K562 (cell line): ENCODE data around the gene AHI1. TPM values are rescaled to one million over a fixed set of nuclear protein-coding genes. Genes with fewer than 3 reads are reported as not detected.

Source experiments
- ATAC-seq: fragments of 200-7000 bp; cut with Tn5 transposase; 3 replicates; pipeline ENCODE4 v1.9.1; 2020; ENCODE audit warnings: moderate library complexity
- BruUV-seq: library from RNA; stranded (reverse); fragments of 400-500 nt; replicated peaks from 2 replicates; lab custom pipeline; 2021; lab: Mats Ljungman, UMichigan
- CTCF ChIA-PET: fragments of 300-600 bp; formaldehyde crosslinking; extraction: SDS; loops from one replicate; lab custom pipeline; 2021; ENCODE audit warnings: low intra/inter-chr PET ratio; lab: Yijun Ruan, JAX
- POLR2A ChIA-PET: fragments of 300-600, 350-650 bp; sonication (Branson Sonifier 250); formaldehyde crosslinking; extraction: SDS; loops from one replicate; lab custom pipeline; 2021; ENCODE audit warnings: antibody characterized with exemption, inconsistent platforms; lab: Yijun Ruan, JAX
- DNase-seq, 4 experiments: peaks; one replicate each; pipeline versions ENCODE4 v3.0.0 to v3.0.0-alpha.2; 2011 to 2018; ENCODE audit warnings: low spot score in 3 of 4, mixed read lengths in 3 of 4; ENCODE audit errors: extremely low read depth in 1 of 4
- FAIRE-seq: peaks from 2 replicates; lab custom pipeline; 2011; peaks lifted over from hg19 to GRCh38; lab: Jason Lieb, UNC
- H2AFZ ChIP-seq: 2 replicates; pipeline ENCODE4 v1.6.0; 2011; ENCODE audit warnings: low read depth, low read length, control low read depth, inconsistent platforms
- H3K27ac ChIP-seq: fragments of 200-600 bp; 3 replicates; pipeline ENCODE4 v1.8.0; 2011; ENCODE audit warnings: low read depth, mild to moderate bottlenecking, control low read depth, inconsistent platforms, low read length, moderate library complexity, mixed read lengths; ENCODE audit errors: extremely low read depth
- H3K27me3 ChIP-seq, 2 experiments: fragments of 300-600 bp in 1 of 2; 2 replicates in 1 of 2; 3 replicates in 1 of 2; pipeline versions ENCODE4 v1.6.0 to v1.8.0; 2011; ENCODE audit warnings: inconsistent platforms in 2 of 2, low read length in 2 of 2, mild to moderate bottlenecking in 1 of 2, mixed read lengths in 1 of 2, moderate library complexity in 1 of 2; ENCODE audit not compliant: control insufficient read depth in 2 of 2, insufficient read depth in 2 of 2
- H3K36me3 ChIP-seq: fragments of 300-600 bp; 3 replicates; pipeline ENCODE4 v1.8.0; 2011; ENCODE audit warnings: mild to moderate bottlenecking, low read length, inconsistent platforms; ENCODE audit not compliant: control insufficient read depth, insufficient read depth
- H3K4me1 ChIP-seq, 2 experiments: fragments of 200-600 bp in 1 of 2; replicated peaks in 1 of 2; 2 replicates in 1 of 2; 3 replicates in 1 of 2; pipeline versions ENCODE4 v1.5.1 to v1.8.0; 2011; ENCODE audit warnings: inconsistent platforms in 2 of 2, low read length in 2 of 2, mild to moderate bottlenecking in 1 of 2, mixed read lengths in 1 of 2, moderate library complexity in 1 of 2; ENCODE audit not compliant: control insufficient read depth in 2 of 2, insufficient read depth in 2 of 2
- H3K4me2 ChIP-seq: 2 replicates; pipeline ENCODE4 v1.6.1; 2011; ENCODE audit warnings: low read length, control low read depth, inconsistent platforms, mixed read lengths; ENCODE audit not compliant: insufficient read depth
- H3K4me3 ChIP-seq: fragments of 200-600 bp; sonication (generic), shearing (Covaris generic); 2 replicates; pipeline ENCODE4 v1.5.1; 2016; ENCODE audit warnings: control low read depth, inconsistent platforms
- H3K79me2 ChIP-seq: fragments of 200-600 bp; 3 replicates; pipeline ENCODE4 v1.8.0; 2011; ENCODE audit warnings: low read length, inconsistent platforms; ENCODE audit not compliant: control insufficient read depth, insufficient read depth
- H3K9ac ChIP-seq, 2 experiments: 2 replicates each; pipeline versions ENCODE4 v1.6.0 to v1.6.1; 2011; ENCODE audit warnings: low read depth in 2 of 2, low read length in 2 of 2, control low read depth in 1 of 2, inconsistent platforms in 1 of 2, mild to moderate bottlenecking in 1 of 2, mixed read lengths in 1 of 2; ENCODE audit not compliant: insufficient read depth in 1 of 2
- H3K9me1 ChIP-seq: one replicate; pipeline ENCODE4 v1.6.0; 2011; ENCODE audit warnings: inconsistent platforms, mild to moderate bottlenecking, low read length, moderate library complexity; ENCODE audit not compliant: control insufficient read depth, insufficient read depth
- H3K9me3 ChIP-seq: replicated peaks from 2 replicates; pipeline ENCODE4 v1.5.1; 2011; ENCODE audit warnings: low read depth, low read length, inconsistent platforms; ENCODE audit not compliant: control insufficient read depth, insufficient read depth
- H4K20me1 ChIP-seq: replicated peaks from 2 replicates; pipeline ENCODE4 v1.6.1; 2011; ENCODE audit warnings: low read length, inconsistent platforms, mixed read lengths; ENCODE audit not compliant: control insufficient read depth, insufficient read depth
- ARID2 ChIP-seq: fragments of 450-650 bp; IDR thresholded peaks from 2 replicates; pipeline ENCODE4 v1.6.1; 2017; ENCODE audit warnings: antibody characterized with exemption, mild to moderate bottlenecking
- BCOR ChIP-seq: fragments of 450-650 bp; IDR thresholded peaks from 2 replicates; pipeline ENCODE4 v1.6.1; 2016
- CCNT2 ChIP-seq: IDR thresholded peaks from 2 replicates; pipeline ENCODE4 v1.6.1; 2011; ENCODE audit warnings: borderline replicate concordance, low read depth, mild to moderate bottlenecking, moderate library complexity, mixed read lengths, low read length; ENCODE audit not compliant: insufficient read length; ENCODE audit errors: extremely low read depth
- CHD1 ChIP-seq: fragments of 200-600 bp; sonication (generic); IDR thresholded peaks from one replicate; pipeline ENCODE4 v1.6.1; 2012; ENCODE audit warnings: mild to moderate bottlenecking, moderate library complexity, low read length, inconsistent platforms
- HDAC3 ChIP-seq: fragments of 450-650 bp; IDR thresholded peaks from 2 replicates; pipeline ENCODE4 v1.6.1; 2018; ENCODE audit warnings: borderline replicate concordance, mild to moderate bottlenecking, moderate library complexity; ENCODE audit not compliant: partially characterized antibody
- HSF4 ChIP-seq: fragments of 250-450 bp; sonication (Bioruptor Pico); IDR thresholded peaks from 2 replicates; pipeline ENCODE4 v2.1.2; 2022; ENCODE audit warnings: mild to moderate bottlenecking, moderate library complexity, borderline replicate concordance
- KHSRP ChIP-seq: fragments of 450-650 bp; IDR thresholded peaks from 2 replicates; pipeline ENCODE4 v1.6.1; 2017
- KLF1 ChIP-seq: fragments of 450-650 bp; IDR thresholded peaks from 2 replicates; pipeline ENCODE4 v1.6.1; 2016; ENCODE audit warnings: missing genetic modification characterization, missing compliant biosample characterization
- NCOA2 ChIP-seq, 2 experiments: fragments of 450-650 bp; IDR thresholded peaks; 2 replicates each; pipeline ENCODE4 v1.6.1; 2018; ENCODE audit warnings: mild to moderate bottlenecking in 2 of 2, moderate library complexity in 1 of 2; ENCODE audit not compliant: partially characterized antibody in 2 of 2
- NFXL1 ChIP-seq: fragments of 450-650 bp; formaldehyde crosslinking; IDR thresholded peaks from 2 replicates; pipeline ENCODE4 v1.4.0; 2021; ENCODE audit warnings: mild to moderate bottlenecking
- POLR2B ChIP-seq: fragments of 450-650 bp; IDR thresholded peaks from 2 replicates; pipeline ENCODE4 v1.6.1; 2018; ENCODE audit warnings: low read depth; ENCODE audit not compliant: partially characterized antibody
- RBM14 ChIP-seq: fragments of 200-400 bp; formaldehyde crosslinking; IDR thresholded peaks from 2 replicates; pipeline ENCODE4 v1.6.1; 2018; ENCODE audit warnings: low read depth, mild to moderate bottlenecking, low read length, moderate library complexity, borderline replicate concordance; ENCODE audit not compliant: insufficient read depth
- RBM25 ChIP-seq: fragments of 200-400 bp; formaldehyde crosslinking; IDR thresholded peaks from 2 replicates; pipeline ENCODE4 v1.6.1; 2018; ENCODE audit warnings: low read length, low read depth, moderate library complexity; ENCODE audit not compliant: severe bottlenecking
- RBM39 ChIP-seq: fragments of 200-400 bp; formaldehyde crosslinking; optimal IDR thresholded peaks from 2 replicates; pipeline ENCODE3; 2018; ENCODE audit warnings: low read depth, low read length
- RNF2 ChIP-seq: sonication (generic); IDR thresholded peaks from 2 replicates; pipeline ENCODE4 v1.6.1; 2016
- RUNX1 ChIP-seq: sonication (generic); IDR thresholded peaks from 2 replicates; pipeline ENCODE4 v1.6.1; 2016; ENCODE audit warnings: antibody characterized with exemption, low read depth
- SOX6 ChIP-seq: fragments of 450-650 bp; IDR thresholded peaks from 2 replicates; pipeline ENCODE4 v1.6.1; 2014; ENCODE audit warnings: mild to moderate bottlenecking
- TBL1XR1 ChIP-seq, 2 experiments: IDR thresholded peaks; 2 replicates each; pipeline ENCODE4 v1.6.1; 2012; ENCODE audit warnings: improper control_type of control experiment in 2 of 2, low read length in 2 of 2, mild to moderate bottlenecking in 1 of 2
- TFAP4 ChIP-seq: sonication (generic); formaldehyde crosslinking; IDR thresholded peaks from 2 replicates; pipeline ENCODE4 v1.8.0; 2022; ENCODE audit warnings: missing genetic modification reagents, mild to moderate bottlenecking, moderate library complexity, borderline replicate concordance
- ZBED1 ChIP-seq: IDR thresholded peaks from 2 replicates; pipeline ENCODE4 v1.6.1; 2014
- WGBS: fragments of 100-300 bp; shearing (Covaris generic); methylation state at CpG from one replicate; pipeline ENCODE4 v1.1.6; 2016; ENCODE audit warnings: low coverage, mixed read lengths; ENCODE audit not compliant: insufficient coverage; ENCODE audit errors: missing lambda C conversion rate; 5-methylcytosine and 5-hydroxymethylcytosine counted together
- in situ Hi-C: fragments of 300-500 bp; cut with MboI; formaldehyde crosslinking; loops from 4 replicates; pipeline ENCODE4 v1.15.0; 2018; ENCODE audit warnings: inconsistent platforms, mixed read lengths
- intact Hi-C: fragments of 100-400 bp; cut with micrococcal nuclease; formaldehyde crosslinking; loops from 2 replicates; pipeline ENCODE4 v1.14.2; 2022
- polyA plus RNA-seq, 8 experiments: library from polyadenylated mRNA; depleted of rRNA in 4 of 8; stranded (reverse) in 5 of 8; unstranded in 3 of 8; fragments of >200 nt; fragmentation: Nextera tagmentation in 2 of 8; fragmentation: Illumina TruSeq in 1 of 8; extraction: Ambion mirVana in 2 of 8; extraction: Trizol in 1 of 8; gene quantifications; 2 replicates each; pipeline versions ENCODE4 v1.2.1 to v1.2.3, GENCODE V29; 2011 to 2014; ENCODE audit warnings: inconsistent platforms in 1 of 8, missing spikeins in 1 of 8
- total RNA-seq, 7 experiments: library from RNA; depleted of rRNA in 6 of 7; stranded (reverse); fragments of >200 nt in 6 of 7; fragmentation: Illumina TruSeq in 2 of 7; extraction: Trizol in 2 of 7; gene quantifications; 2 replicates each; pipeline versions ENCODE4 v1.2.1 to v1.2.3, GENCODE V29; 2011 to 2021; ENCODE audit warnings: low replicate concordance in 1 of 7
- TF ChIP-seq, protein P1 (sequence below): sonication (generic); formaldehyde crosslinking; IDR thresholded peaks from 2 replicates; pipeline ENCODE4 v1.8.1; 2023; ENCODE audit warnings: mild to moderate bottlenecking, missing genetic modification reagents

Gene AHI1
- total and polyA plus RNA-seq, 9 of the 15 experiments (the other 6 are each of a cell fraction or from before 2014, with no cell fraction given), result 24.7 to 54.9 (median 32.2) TPM

GRCh38 chr6:135320721-135321621 lies 176.6 kb downstream of the AHI1 start:
- POLR2A ChIA-PET, result interaction anchor here (0.6 to 1.6 kb wide), 7 partner anchors 8 to 724 kb away, joined by 3 to 5 read pairs (median 3); partner anchors contain the start of gene MYB
- Histone ChIP-seq H3K79me2 (no peaks in the 10 kb centered on the region; the same call in 2 of the 3 replicates), H3K9me3 (no peaks in the 10 kb centered on the region), H3K36me3 (no peaks in the 10 kb centered on the region; the same call in 2 of the 3 replicates), H2AFZ (peak overlapping the region; percentile 12; the same call in 1 of the 2 replicates), H3K27ac (peak overlapping the region; percentile 91), H3K9ac (peak overlapping the region in 1 of 2 experiments; percentile 70; a peak in 2 of 4 replicates), H3K9me1 (no peaks in the 10 kb centered on the region), H3K4me3 (no peak overlapping the region), H3K4me1 (peaks cover 31 to 68% of the 10 kb centered on the region in 2 experiments), H3K4me2 (peak overlapping the region; percentile 33), H3K27me3 (no peaks in the 10 kb centered on the region), H4K20me1 (no peaks in the 10 kb centered on the region)
- FAIRE-seq, result peak; percentile 94
- CTCF ChIA-PET, result no interaction called here
- BruUV-seq, result no TSS peak
- peak; percentile 79 for ATAC-seq
- intact Hi-C loops (loop anchor here (5.0 to 10.0 kb wide), 5 partner anchors 64 to 269 kb away; partner anchors contain the start of gene HBS1L), in situ Hi-C loops (no loop called here)
- peak; percentile 46 to 97 (median 68) for DNase-seq
- WGBS, result 3% methylated on average over 8 of the region's 8 CpGs
- TF ChIP-seq RBM14 (no peak), ZBED1 (0 out of 2 replicates have a peak, but pooled peaks have one; percentile 29), HDAC3 (peak; percentile 71), HSF4 (CRISPR knock-in tag) (0 out of 2 replicates have a peak, but pooled peaks have one; percentile 12), TBL1XR1 (IDR thresholded peaks at IDR 0.05; ENCODE audit: low read length in 2 of 2) (peak in 1 of 2 experiments; percentile 61; a peak in 1 of 4 replicates), NCOA2 (IDR thresholded peaks at IDR 0.05; ENCODE audit: partially characterized antibody in 2 of 2) (peak in 1 of 2 experiments; percentile 23), KLF1 (tag) (no peak), CCNT2 (peak; percentile 73), KHSRP (peak; percentile 26; the same call in 1 of the 2 replicates), RUNX1 (no peak), TFAP4 (CRISPR knock-in tag) (peak; percentile 25; the same call in 1 of the 2 replicates), RBM39 (no peak), RNF2 (peak; percentile 90), ARID2 (peak; percentile 41; the same call in 1 of the 2 replicates), SOX6 (peak; percentile 84), CHD1 (peak; percentile 43), BCOR (peak; percentile 82), NFXL1 (CRISPR knock-in tag) (no peak), RBM25 (peak; percentile 18), POLR2B (no peak)
- TF ChIP-seq, protein P1, sequence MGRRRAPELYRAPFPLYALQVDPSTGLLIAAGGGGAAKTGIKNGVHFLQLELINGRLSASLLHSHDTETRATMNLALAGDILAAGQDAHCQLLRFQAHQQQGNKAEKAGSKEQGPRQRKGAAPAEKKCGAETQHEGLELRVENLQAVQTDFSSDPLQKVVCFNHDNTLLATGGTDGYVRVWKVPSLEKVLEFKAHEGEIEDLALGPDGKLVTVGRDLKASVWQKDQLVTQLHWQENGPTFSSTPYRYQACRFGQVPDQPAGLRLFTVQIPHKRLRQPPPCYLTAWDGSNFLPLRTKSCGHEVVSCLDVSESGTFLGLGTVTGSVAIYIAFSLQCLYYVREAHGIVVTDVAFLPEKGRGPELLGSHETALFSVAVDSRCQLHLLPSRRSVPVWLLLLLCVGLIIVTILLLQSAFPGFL (CRISPR knock-in tag), result no peak
